HG02981 (cell line): ENCODE measurements around the gene GPC1.

ENCODE experiments used
- ATAC-seq: cut with Tn5 transposase; IDR thresholded peaks from one replicate; pipeline ENCODE4 v1.9.1; 2021; ENCODE audit warnings: mild to moderate bottlenecking, moderate library complexity; ENCODE audit not compliant: unreplicated experiment

Gene GPC1

GRCh38 chr2:240453461-240454105, 18.1 kb downstream of the GPC1 start:
- ATAC-seq, result no peak

- no peak for ATAC-seq
Observed at GRCh38 chr2:240454106-240454901, 18.8 kb downstream of the GPC1 start.

- ATAC-seq, result no peak
Observed at GRCh38 chr2:240455272-240455646, 19.8 kb downstream of the GPC1 start.

- ATAC-seq, result no peak
Observed at GRCh38 chr2:240455647-240456446, 20.4 kb downstream of the GPC1 start.

- ATAC-seq, result no peak
Observed at GRCh38 chr2:240456447-240457222, 21.2 kb downstream of the GPC1 start.

- ATAC-seq, result no peak
Observed at GRCh38 chr2:240457223-240458043, 22.0 kb downstream of the GPC1 start.

GRCh38 chr2:240458044-240458899, 22.8 kb downstream of the GPC1 start:
- no peak for ATAC-seq

- no peak for ATAC-seq
Observed at GRCh38 chr2:240458900-240459391, 23.5 kb downstream of the GPC1 start.

- no peak for ATAC-seq
Observed at GRCh38 chr2:240459401-240460252, 24.2 kb downstream of the GPC1 start.

GRCh38 chr2:240460253-240460711, 24.8 kb downstream of the GPC1 start:
- ATAC-seq, result no peak

- no peak for ATAC-seq
Observed at GRCh38 chr2:240460781-240461431, 25.4 kb downstream of the GPC1 start.

GRCh38 chr2:240461471-240462072, 26.1 kb downstream of the GPC1 start:
- ATAC-seq, result no peak

GRCh38 chr2:240462073-240462706, 26.7 kb downstream of the GPC1 start:
- ATAC-seq, result no peak

GRCh38 chr2:240462707-240463273, 27.3 kb downstream of the GPC1 start:
- no peak for ATAC-seq

GRCh38 chr2:240463274-240463865, 27.9 kb downstream of the GPC1 start:
- no peak for ATAC-seq
